HepG2 (cell line): ENCODE data around the gene TCF3. TPM values are rescaled to one million over a fixed set of nuclear protein-coding genes. Genes with fewer than 3 reads are reported as not detected.

Source experiments
- ATAC-seq: fragments of 200-7000 bp; cut with Tn5 transposase; 3 replicates; pipeline ENCODE4 v1.9.1; 2020; ENCODE audit warnings: mild to moderate bottlenecking, moderate library complexity
- BruUV-seq: library from RNA; stranded (reverse); fragments of 400-500 nt; replicated peaks from 2 replicates; lab custom pipeline; 2021; lab: Mats Ljungman, UMichigan
- CTCF ChIA-PET: fragments of 300-600 bp; formaldehyde crosslinking; extraction: SDS; loops from one replicate; lab custom pipeline; 2021; ENCODE audit warnings: low total read pairs, inconsistent platforms, low intra/inter-chr PET ratio; lab: Yijun Ruan, JAX
- POLR2A ChIA-PET: fragments of 350-600 bp; sonication (Branson Sonifier 250); formaldehyde crosslinking; loops from one replicate; lab custom pipeline; 2020; ENCODE audit warnings: antibody characterized with exemption, inconsistent platforms; lab: Yijun Ruan, JAX
- DNase-seq: peaks from one replicate; pipeline ENCODE4 v3.0.0-alpha.2; 2015; ENCODE audit warnings: low spot score
- FAIRE-seq: peaks from 3 replicates; lab custom pipeline; 2011; peaks lifted over from hg19 to GRCh38; lab: Jason Lieb, UNC
- H2AFZ ChIP-seq: one replicate; pipeline ENCODE4 v1.6.1; 2011; ENCODE audit warnings: low read length, inconsistent platforms
- H3K27ac ChIP-seq: fragments of 300-600 bp; 3 replicates; pipeline ENCODE4 v1.8.0; 2011; ENCODE audit warnings: mixed run types, mild to moderate bottlenecking, mixed read lengths, low read length, inconsistent platforms; ENCODE audit not compliant: insufficient read depth; ENCODE audit errors: extremely low read length
- H3K27me3 ChIP-seq, 2 experiments: fragments of 200-600 bp in 1 of 2; 2 replicates in 1 of 2; 3 replicates in 1 of 2; pipeline versions ENCODE4 v1.6.0 to v1.8.0; 2011; ENCODE audit warnings: low read length in 2 of 2, mild to moderate bottlenecking in 2 of 2, moderate library complexity in 2 of 2, inconsistent platforms in 1 of 2; ENCODE audit not compliant: insufficient read depth in 2 of 2, control insufficient read depth in 1 of 2
- H3K36me3 ChIP-seq, 2 experiments: fragments of 200-600 bp in 1 of 2; replicated peaks in 1 of 2; 2 replicates in 1 of 2; 3 replicates in 1 of 2; pipeline versions ENCODE4 v1.5.1 to v1.8.0; 2011; ENCODE audit warnings: low read length in 2 of 2, inconsistent platforms in 1 of 2; ENCODE audit not compliant: insufficient read depth in 2 of 2, control insufficient read depth in 1 of 2
- H3K4me1 ChIP-seq: 2 replicates; pipeline ENCODE4 v1.5.1; 2012; ENCODE audit warnings: low read length, inconsistent platforms; ENCODE audit not compliant: insufficient read depth
- H3K4me2 ChIP-seq: 2 replicates; pipeline ENCODE4 v1.6.0; 2011; ENCODE audit warnings: low read depth, low read length, inconsistent platforms
- H3K4me3 ChIP-seq, 3 experiments: fragments of 200-600 bp in 1 of 3; sonication (generic), shearing (Covaris generic) in 1 of 3; replicated peaks in 1 of 3; 2 replicates each; pipeline ENCODE4 v1.5.1; 2011 to 2016; ENCODE audit warnings: low read length in 3 of 3, inconsistent platforms in 2 of 3, low read depth in 2 of 3, mild to moderate bottlenecking in 2 of 3, control low read depth in 1 of 3, mixed read lengths in 1 of 3; ENCODE audit not compliant: insufficient read depth in 1 of 3
- H3K79me2 ChIP-seq: one replicate; pipeline ENCODE4 v1.6.1; 2011; ENCODE audit warnings: low read length, inconsistent platforms; ENCODE audit not compliant: insufficient read depth
- H3K9ac ChIP-seq: 2 replicates; pipeline ENCODE4 v1.6.0; 2011; ENCODE audit warnings: mild to moderate bottlenecking, low read depth, low read length, inconsistent platforms; ENCODE audit not compliant: insufficient read depth
- H3K9me3 ChIP-seq: 2 replicates; pipeline ENCODE4 v1.5.1; 2012; ENCODE audit warnings: mild to moderate bottlenecking, low read length
- H4K20me1 ChIP-seq: 2 replicates; pipeline ENCODE4 v1.6.0; 2011; ENCODE audit warnings: inconsistent platforms, mild to moderate bottlenecking, low read length, moderate library complexity; ENCODE audit not compliant: insufficient read depth
- DZIP1 ChIP-seq: sonication (generic); formaldehyde crosslinking; IDR thresholded peaks from 2 replicates; pipeline ENCODE4 v1.5.0; 2020; ENCODE audit warnings: mild to moderate bottlenecking, missing genetic modification reagents
- GZF1 ChIP-seq: sonication (generic); formaldehyde crosslinking; IDR thresholded peaks from 2 replicates; pipeline ENCODE4 v1.5.1; 2020; ENCODE audit warnings: mild to moderate bottlenecking, missing genetic modification reagents
- HHEX ChIP-seq: IDR thresholded peaks from 2 replicates; pipeline ENCODE4 v1.6.1; 2016; ENCODE audit warnings: control low read depth
- HMG20A ChIP-seq: IDR thresholded peaks from 2 replicates; pipeline ENCODE4 v1.6.1; 2016; ENCODE audit warnings: borderline replicate concordance
- KDM4B ChIP-seq: sonication (generic); formaldehyde crosslinking; IDR thresholded peaks from 2 replicates; pipeline ENCODE4 v1.4.0; 2020; ENCODE audit warnings: missing genetic modification reagents
- MTF1 ChIP-seq: sonication (generic); formaldehyde crosslinking; IDR thresholded peaks from 2 replicates; pipeline ENCODE4 v1.5.0; 2020; ENCODE audit warnings: missing genetic modification reagents
- ZBTB38 ChIP-seq: sonication (generic); formaldehyde crosslinking; IDR thresholded peaks from 2 replicates; pipeline ENCODE4 v1.5.1; 2020; ENCODE audit warnings: mild to moderate bottlenecking, missing genetic modification reagents
- ZBTB46 ChIP-seq: sonication (generic); formaldehyde crosslinking; IDR thresholded peaks from 2 replicates; pipeline ENCODE4 v1.4.0; 2020; ENCODE audit warnings: mild to moderate bottlenecking, missing genetic modification reagents, borderline replicate concordance
- ZMYM3 ChIP-seq: sonication (generic); formaldehyde crosslinking; IDR thresholded peaks from 2 replicates; pipeline ENCODE4 v1.5.1; 2020; ENCODE audit warnings: mild to moderate bottlenecking, missing genetic modification reagents
- ZNF24 ChIP-seq: fragments of 450-650 bp; IDR thresholded peaks from 2 replicates; pipeline ENCODE4 v1.6.1; 2017; ENCODE audit warnings: antibody characterized with exemption, mild to moderate bottlenecking
- ZNF263 ChIP-seq: sonication (generic); formaldehyde crosslinking; IDR thresholded peaks from 2 replicates; pipeline ENCODE4 v1.4.0; 2020; ENCODE audit warnings: missing genetic modification reagents
- ZNF652 ChIP-seq: IDR thresholded peaks from 2 replicates; pipeline ENCODE4 v1.6.1; 2016; ENCODE audit warnings: low read depth, borderline replicate concordance
- ZNF749 ChIP-seq: sonication (generic); formaldehyde crosslinking; IDR thresholded peaks from 2 replicates; pipeline ENCODE4 v1.8.0; 2022; ENCODE audit warnings: mild to moderate bottlenecking, missing genetic modification reagents, moderate library complexity, borderline replicate concordance
- ZSCAN5A ChIP-seq: sonication (generic); formaldehyde crosslinking; IDR thresholded peaks from 2 replicates; pipeline ENCODE4 v1.8.0; 2022; ENCODE audit warnings: mild to moderate bottlenecking, missing genetic modification reagents, borderline replicate concordance
- WGBS: methylation state at CpG from one replicate; pipeline ENCODE4 v1.1.6; 2017; ENCODE audit warnings: low lambda C conversion rate; 5-methylcytosine and 5-hydroxymethylcytosine counted together
- in situ Hi-C: cut with HindIII; loops from 2 replicates; pipeline ENCODE4 v1.10.0; 2017; ENCODE audit warnings: low pct_unique_long_range_greater_than_20kb; ENCODE audit not compliant: extremely low pct_ligation_motif_present
- intact Hi-C: fragments of 100-400 bp; cut with micrococcal nuclease; formaldehyde crosslinking; loops from one replicate; pipeline ENCODE4 v1.10.0; 2022; ENCODE audit not compliant: unreplicated experiment
- polyA plus RNA-seq, 8 experiments: library from polyadenylated mRNA; depleted of rRNA in 3 of 8; stranded (reverse) in 7 of 8; unstranded in 1 of 8; fragments of >200 nt; fragmentation: Illumina TruSeq in 4 of 8; extraction: Trizol in 4 of 8; gene quantifications; 2 replicates each; pipeline versions ENCODE4 v1.2.1 to v1.2.3, GENCODE V29; 2011 to 2016; ENCODE audit warnings: low read depth in 4 of 8, missing spikeins in 1 of 8, mixed read lengths in 1 of 8; ENCODE audit not compliant: insufficient read depth in 1 of 8
- total RNA-seq, 5 experiments: library from RNA; depleted of rRNA; stranded (reverse); fragments of >200 nt; fragmentation: Illumina TruSeq; extraction: Trizol; gene quantifications; 2 replicates each; pipeline ENCODE4 v1.2.3, GENCODE V29; 2016; ENCODE audit warnings: low read depth in 1 of 5
- TF ChIP-seq, protein P1 (sequence below): sonication (generic); formaldehyde crosslinking; IDR thresholded peaks from 2 replicates; pipeline ENCODE4 v1.4.0; 2020; ENCODE audit warnings: missing genetic modification reagents; ENCODE audit errors: not compliant biosample characterization

Gene TCF3
- total and polyA plus RNA-seq, 2 of the 13 experiments (the other 11 are each of a cell fraction or from before 2014, with no cell fraction given): 51.4 to 53.2 TPM

GRCh38 chr19:1653300-1653628 is 849 bp upstream of the TCF3 start:
- no peaks in the 10 kb centered on the region for H4K20me1 ChIP-seq
- H3K4me3 ChIP-seq: peak overlapping the region; percentile 34 to 80 (median 63); a peak in 5 of 6 replicates
- H2AFZ ChIP-seq: peak overlapping the region; percentile 90
- H3K9me3 ChIP-seq: no peaks in the 10 kb centered on the region
- peaks cover 0 to 17% of the 10 kb centered on the region in 2 experiments; a peak in 3 of 5 replicates for H3K36me3 ChIP-seq
- BruUV-seq: no TSS peak
- CTCF ChIA-PET: no interaction called here
- no peak for FAIRE-seq
- in situ Hi-C loops (no loop called here), intact Hi-C loops (loop anchor here (5.0 kb wide), 1 partner anchor 46 kb away; the partner anchor contains the start of gene UQCR11)
- no peak overlapping the region for H3K27ac ChIP-seq
- peaks cover 44% of the 10 kb centered on the region for H3K4me1 ChIP-seq
- H3K27me3 ChIP-seq: peaks cover 5 to 34% of the 10 kb centered on the region in 2 experiments; a peak in 3 of 5 replicates
- peaks cover 15% of the 10 kb centered on the region for H3K79me2 ChIP-seq
- peak overlapping the region; percentile 99 for H3K9ac ChIP-seq
- no peak for DNase-seq
- peak overlapping the region; percentile 91 for H3K4me2 ChIP-seq
- no peak for ATAC-seq
- POLR2A ChIA-PET: interaction anchor here (0.8 kb wide), 1 partner anchor 48 kb away, joined by 4 read pairs; the partner anchor contains the start of gene UQCR11
- WGBS: 44% methylated on average over 14 of the region's 18 CpGs
- TF ChIP-seq GZF1 (CRISPR knock-in tag): no peak
- no peak for TF ChIP-seq ZSCAN5A (CRISPR knock-in tag)
- peak; percentile 52; the same call in 1 of the 2 replicates for TF ChIP-seq ZBTB38
- TF ChIP-seq ZBTB46: no peak
- TF ChIP-seq ZNF652 (CRISPR knock-in tag): no peak
- no peak for TF ChIP-seq HHEX (CRISPR knock-in tag)
- 0 out of 2 replicates have a peak, but pooled peaks have one; percentile 13 for TF ChIP-seq DZIP1
- TF ChIP-seq ZNF749: no peak
- no peak for TF ChIP-seq HMG20A
- TF ChIP-seq ZMYM3 (CRISPR knock-in tag): no peak
- peak; percentile 12; the same call in 1 of the 2 replicates for TF ChIP-seq ZNF24
- 0 out of 2 replicates have a peak, but pooled peaks have one; percentile 5 for TF ChIP-seq MTF1 (CRISPR knock-in tag)
- TF ChIP-seq, protein P1, sequence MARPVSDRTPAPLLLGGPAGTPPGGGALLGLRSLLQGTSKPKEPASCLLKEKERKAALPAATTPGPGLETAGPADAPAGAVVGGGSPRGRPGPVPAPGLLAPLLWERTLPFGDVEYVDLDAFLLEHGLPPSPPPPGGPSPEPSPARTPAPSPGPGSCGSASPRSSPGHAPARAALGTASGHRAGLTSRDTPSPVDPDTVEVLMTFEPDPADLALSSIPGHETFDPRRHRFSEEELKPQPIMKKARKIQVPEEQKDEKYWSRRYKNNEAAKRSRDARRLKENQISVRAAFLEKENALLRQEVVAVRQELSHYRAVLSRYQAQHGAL (CRISPR knock-in tag): no peak
- 0 out of 2 replicates have a peak, but pooled peaks have one; percentile 6 for TF ChIP-seq ZNF263 (CRISPR knock-in tag)
- no peak for TF ChIP-seq KDM4B (CRISPR knock-in tag)
